HEK293T (cell line): ENCODE results near the gene SPDYE2.
"Not testable (repeated sequence)": the region's sequence is repeated elsewhere in the genome, so short reads cannot be mapped to it uniquely, and the experiment has no call there.

Source experiments
- ARNT ChIP-seq: fragments of 450-650 bp; IDR thresholded peaks from 2 replicates; pipeline ENCODE4 v1.6.1; 2017; ENCODE audit warnings: mild to moderate bottlenecking
- BHLHE40 ChIP-seq: fragments of 450-650 bp; IDR thresholded peaks from 2 replicates; pipeline ENCODE4 v1.6.1; 2016; ENCODE audit warnings: mild to moderate bottlenecking, moderate library complexity, borderline replicate concordance
- ELF4 ChIP-seq: fragments of 450-650 bp; IDR thresholded peaks from 2 replicates; pipeline ENCODE4 v1.6.1; 2017; ENCODE audit warnings: antibody characterized with exemption
- FOXA1 ChIP-seq: fragments of 450-650 bp; IDR thresholded peaks from 2 replicates; pipeline ENCODE4 v1.6.1; 2016; ENCODE audit warnings: mild to moderate bottlenecking
- FOXK2 ChIP-seq: fragments of 450-650 bp; IDR thresholded peaks from 2 replicates; pipeline ENCODE4 v1.6.1; 2016; ENCODE audit warnings: mild to moderate bottlenecking
- FOXM1 ChIP-seq: fragments of 450-650 bp; IDR thresholded peaks from 2 replicates; pipeline ENCODE4 v1.6.1; 2017; ENCODE audit warnings: mild to moderate bottlenecking, borderline replicate concordance
- L3MBTL2 ChIP-seq: fragments of 450-650 bp; conservative IDR thresholded peaks from 2 replicates; pipeline ENCODE4 v1.6.1; 2016; ENCODE audit warnings: mild to moderate bottlenecking
- LEF1 ChIP-seq: fragments of 450-650 bp; IDR thresholded peaks from 2 replicates; pipeline ENCODE4 v1.6.1; 2017; ENCODE audit warnings: mild to moderate bottlenecking, borderline replicate concordance
- PKNOX1 ChIP-seq: fragments of 450-650 bp; IDR thresholded peaks from 2 replicates; pipeline ENCODE4 v1.6.1; 2016
- SP1 ChIP-seq: fragments of 450-650 bp; IDR thresholded peaks from 2 replicates; pipeline ENCODE4 v1.6.1; 2017
- SUZ12 ChIP-seq: fragments of 450-650 bp; IDR thresholded peaks from 2 replicates; pipeline ENCODE4 v1.6.1; 2016; ENCODE audit warnings: mild to moderate bottlenecking
- TARDBP ChIP-seq: fragments of 450-650 bp; IDR thresholded peaks from 2 replicates; pipeline ENCODE4 v1.6.1; 2016
- ZNF384 ChIP-seq: fragments of 450-650 bp; IDR thresholded peaks from 2 replicates; pipeline ENCODE4 v1.6.1; 2016

GRCh38 chr7:102520797-102521196 is 30.2 kb upstream of the SPDYE2 start:
- TF ChIP-seq FOXK2, BHLHE40, SP1, FOXA1, SUZ12, PKNOX1, FOXM1, TARDBP, LEF1, ARNT, ZNF384, L3MBTL2, ELF4: not testable (repeated sequence)
